Activated naive CD4-positive, alpha-beta T cell treated with anti-CD3 and anti-CD28 coated beads, Interleukin-2, amount 50 U/mL, for 16 hours (primary cell): ENCODE data around the gene STXBP6.

ENCODE experiments used
- DNase-seq: peaks from one replicate; pipeline ENCODE4 v3.0.0-alpha.2; 2020

The STXBP6 gene

GRCh38 chr14:24910408-24910986 is 139.4 kb downstream of the STXBP6 start:
- no peak for DNase-seq

- no peak for DNase-seq
Observed at GRCh38 chr14:24909523-24910302, 140.2 kb downstream of the STXBP6 start.

GRCh38 chr14:24908592-24909236 is 141.2 kb downstream of the STXBP6 start:
- DNase-seq, result no peak

GRCh38 chr14:24904533-24904932 is 145.4 kb downstream of the STXBP6 start:
- DNase-seq, result no peak

GRCh38 chr14:24903337-24903736 is 146.6 kb downstream of the STXBP6 start:
- no peak for DNase-seq

- DNase-seq, result no peak
Observed at GRCh38 chr14:24900269-24901100, 149.5 kb downstream of the STXBP6 start.

- DNase-seq, result no peak
Observed at GRCh38 chr14:24897793-24898192, 152.2 kb downstream of the STXBP6 start.

- DNase-seq, result no peak
Observed at GRCh38 chr14:24895622-24896021, 154.3 kb downstream of the STXBP6 start.

GRCh38 chr14:24895243-24895583 is 154.7 kb downstream of the STXBP6 start:
- no peak for DNase-seq

- DNase-seq, result no peak
Observed at GRCh38 chr14:24894583-24895242, 155.2 kb downstream of the STXBP6 start.

- DNase-seq, result no peak
Observed at GRCh38 chr14:24892497-24893051, 157.4 kb downstream of the STXBP6 start.

- DNase-seq, result no peak
Observed at GRCh38 chr14:24891987-24892496, 157.9 kb downstream of the STXBP6 start.

GRCh38 chr14:24890716-24891115 is 159.2 kb downstream of the STXBP6 start:
- no peak for DNase-seq

GRCh38 chr14:24889843-24890242 is 160.1 kb downstream of the STXBP6 start:
- no peak for DNase-seq

- DNase-seq, result no peak
Observed at GRCh38 chr14:24888532-24888931, 161.4 kb downstream of the STXBP6 start.

GRCh38 chr14:24887623-24888304 is 162.2 kb downstream of the STXBP6 start:
- no peak for DNase-seq

- no peak for DNase-seq
Observed at GRCh38 chr14:24885410-24885913, 164.5 kb downstream of the STXBP6 start.

- no peak for DNase-seq
Observed at GRCh38 chr14:24883576-24883975, 166.4 kb downstream of the STXBP6 start.

GRCh38 chr14:24881116-24881893 is 168.6 kb downstream of the STXBP6 start:
- DNase-seq, result no peak

GRCh38 chr14:24880689-24881088 is 169.3 kb downstream of the STXBP6 start:
- DNase-seq, result no peak
